CD4-positive, alpha-beta memory T cell (primary cell): Measurements from ENCODE around the gene LRRC71. TPM values are rescaled to one million over a fixed set of nuclear protein-coding genes. Genes with fewer than 3 reads are reported as not detected.

Source experiments
- CTCF ChIA-PET: fragments of 350-600 bp; sonication (Branson Sonifier 250); formaldehyde crosslinking; loops from one replicate; lab custom pipeline; 2021; ENCODE audit warnings: inconsistent platforms; ENCODE audit not compliant: partially characterized antibody; lab: Charles Lee
- POLR2A ChIA-PET: fragments of 350-600 bp; sonication (Branson Sonifier 250); formaldehyde crosslinking; loops from one replicate; lab custom pipeline; 2021; ENCODE audit not compliant: partially characterized antibody; lab: Charles Lee
- DNase-seq, 5 donors: peaks; one replicate each; pipeline versions ENCODE4 v3.0.0 to v3.0.0-alpha.2; 2020 to 2022; ENCODE audit warnings: mixed read lengths in 1 of 5
- H3K27ac ChIP-seq: one replicate; pipeline ENCODE4 v1.7.0; 2013; ENCODE audit warnings: low read depth, low read length
- H3K27me3 ChIP-seq: 2 replicates; pipeline ENCODE4 v1.7.0; 2013; ENCODE audit warnings: mild to moderate bottlenecking, low read length, moderate library complexity; ENCODE audit not compliant: insufficient read depth
- H3K36me3 ChIP-seq: 2 replicates; pipeline ENCODE4 v1.7.0; 2013; ENCODE audit warnings: mild to moderate bottlenecking, low read length, moderate library complexity; ENCODE audit not compliant: insufficient read depth
- H3K4me1 ChIP-seq: 2 replicates; pipeline ENCODE4 v1.7.0; 2013; ENCODE audit warnings: mild to moderate bottlenecking, low read length, moderate library complexity; ENCODE audit not compliant: insufficient read depth
- H3K4me3 ChIP-seq, 2 donors: one replicate each; pipeline ENCODE4 v1.7.0; 2013; ENCODE audit warnings: low read length in 2 of 2, mild to moderate bottlenecking in 1 of 2
- H3K9me3 ChIP-seq, 2 donors: one replicate each; pipeline ENCODE4 v1.7.0; 2013; ENCODE audit warnings: low read length in 2 of 2, control low read depth in 1 of 2; ENCODE audit not compliant: control insufficient read depth in 1 of 2
- H3K27ac Mint-ChIP-seq, 7 donors: one replicate each; pipeline ENCODE4 v1.8.0; 2020 to 2021; ENCODE audit warnings: mixed read lengths in 7 of 7, mild to moderate bottlenecking in 6 of 7, inconsistent platforms in 3 of 7, moderate library complexity in 3 of 7
- H3K27me3 Mint-ChIP-seq, 2 donors: one replicate each; pipeline ENCODE4 v1.8.0; 2020 to 2021; ENCODE audit warnings: mixed read lengths in 2 of 2
- H3K36me3 Mint-ChIP-seq, 2 donors: one replicate each; pipeline ENCODE4 v1.8.0; 2020 to 2021; ENCODE audit warnings: mixed read lengths in 2 of 2, inconsistent platforms in 1 of 2, mild to moderate bottlenecking in 1 of 2
- H3K4me1 Mint-ChIP-seq, 4 donors: one replicate each; pipeline ENCODE4 v1.8.0; 2020 to 2021; ENCODE audit warnings: mixed read lengths in 4 of 4, mild to moderate bottlenecking in 1 of 4
- H3K4me3 Mint-ChIP-seq, 8 donors: one replicate each; pipeline ENCODE4 v1.8.0; 2020 to 2021; ENCODE audit warnings: mixed read lengths in 8 of 8, mild to moderate bottlenecking in 7 of 8, moderate library complexity in 6 of 8, inconsistent platforms in 3 of 8
- H3K9me3 Mint-ChIP-seq, 8 donors: one replicate each; pipeline ENCODE4 v1.8.0; 2020 to 2021; ENCODE audit warnings: mixed read lengths in 8 of 8, mild to moderate bottlenecking in 5 of 8, inconsistent platforms in 3 of 8, moderate library complexity in 1 of 8
- intact Hi-C: fragments of 100-400 bp; cut with micrococcal nuclease; formaldehyde crosslinking; loops from one replicate; pipeline ENCODE4 v1.15.1; 2023
- polyA plus RNA-seq, 2 donors: library from polyadenylated mRNA; unstranded; fragments of 300-500 nt; fragmentation: Illumina TruSeq; gene quantifications; one replicate each; pipeline ENCODE4 v1.2.3, GENCODE V29; 2021
- total RNA-seq, 2 experiments: library from RNA; stranded (reverse); gene quantifications; one replicate each; pipeline ENCODE4 v1.2.3, GENCODE V29; 2021

The LRRC71 gene
- total and polyA plus RNA-seq, 4 experiments from 2014 or later, result not detected

GRCh38 chr1:156895455-156895812 lies 25.0 kb upstream of the LRRC71 start:
- Mint-ChIP-seq H3K36me3 (no peaks in the 10 kb centered on the region), H3K27me3 (peaks cover 22 to 31% of the 10 kb centered on the region in 2 donors), H3K4me1 (peaks cover 5 to 25% (median 10%) of the 10 kb centered on the region in 4 donors), H3K9me3 (peaks cover 0 to 2% (median 0%) of the 10 kb centered on the region in 8 donors), H3K4me3 (no peak overlapping the region), H3K27ac (peak overlapping the region in 1 of 7 donors; percentile 28)
- DNase-seq, result no peak
- intact Hi-C loops, result loop anchor here (10.0 kb wide), 1 partner anchor 179 kb away; no protein-coding TSS in a partner anchor
- Histone ChIP-seq H3K27me3 (peaks cover 11% of the 10 kb centered on the region), H3K36me3 (no peaks in the 10 kb centered on the region), H3K27ac (no peak overlapping the region), H3K4me3 (no peak overlapping the region), H3K9me3 (no peaks in the 10 kb centered on the region), H3K4me1 (peaks cover 22% of the 10 kb centered on the region)
- ChIA-PET POLR2A (no interaction called here), CTCF (interaction anchor here (1.5 kb wide), 1 partner anchor 179 kb away, joined by 3 read pairs; no protein-coding TSS in a partner anchor)

DNA sequence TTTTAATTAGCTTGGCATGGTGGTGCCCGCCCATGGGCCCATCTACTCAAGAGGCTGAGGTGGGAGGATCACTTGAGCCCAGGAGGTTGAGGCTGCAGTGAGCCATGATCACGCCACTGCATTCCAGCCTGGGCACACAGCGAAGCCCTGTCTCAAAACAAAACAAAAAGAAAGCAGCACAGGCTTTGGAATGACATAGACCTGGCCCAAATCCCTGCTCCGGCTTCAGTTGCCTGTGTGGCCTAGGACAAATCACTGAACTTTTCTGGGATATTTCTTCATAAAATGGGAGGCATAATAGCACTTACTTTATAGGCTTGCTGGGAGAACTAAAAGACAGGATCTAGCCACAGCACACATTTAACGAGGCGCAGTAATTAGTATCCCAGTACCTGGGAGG lies 24.5 kb upstream of the LRRC71 start:
- intact Hi-C loops, result loop anchor here (10.0 kb wide), 1 partner anchor 179 kb away; no protein-coding TSS in a partner anchor
- ChIA-PET POLR2A (no interaction called here), CTCF (interaction anchor here (1.0 kb wide), 1 partner anchor 32 kb away, joined by 3 read pairs; no protein-coding TSS in a partner anchor)
- H3K9me3 Mint-ChIP-seq, result peaks cover 0 to 2% (median 0%) of the 10 kb centered on the region in 8 donors
- Histone ChIP-seq H3K9me3 (no peaks in the 10 kb centered on the region), H3K36me3 (no peaks in the 10 kb centered on the region), H3K27me3 (peaks cover 11% of the 10 kb centered on the region), H3K27ac (no peak overlapping the region), H3K4me1 (peaks cover 22% of the 10 kb centered on the region), H3K4me3 (no peak overlapping the region)
- H3K27me3 Mint-ChIP-seq, result peaks cover 22 to 31% of the 10 kb centered on the region in 2 donors
- no peak overlapping the region for H3K4me3 Mint-ChIP-seq
- peaks cover 5 to 24% (median 10%) of the 10 kb centered on the region in 4 donors for H3K4me1 Mint-ChIP-seq
- no peaks in the 10 kb centered on the region for H3K36me3 Mint-ChIP-seq
- DNase-seq, result no peak
- peak overlapping the region in 1 of 7 donors; percentile 28 for H3K27ac Mint-ChIP-seq

GRCh38 chr1:156896490-156897033 lies 23.9 kb upstream of the LRRC71 start:
- Histone ChIP-seq H3K4me1 (peaks cover 22% of the 10 kb centered on the region), H3K4me3 (no peak overlapping the region), H3K9me3 (no peaks in the 10 kb centered on the region), H3K27ac (no peak overlapping the region), H3K36me3 (no peaks in the 10 kb centered on the region), H3K27me3 (peaks cover 11% of the 10 kb centered on the region)
- no peak for DNase-seq
- intact Hi-C loops, result loop anchor here (10.0 kb wide), 1 partner anchor 178 kb away; no protein-coding TSS in a partner anchor
- Mint-ChIP-seq H3K4me3 (no peak overlapping the region), H3K27me3 (peaks cover 23 to 34% of the 10 kb centered on the region in 2 donors), H3K4me1 (peaks cover 3 to 23% (median 10%) of the 10 kb centered on the region in 4 donors), H3K9me3 (peaks cover 0 to 2% (median 0%) of the 10 kb centered on the region in 8 donors), H3K27ac (no peak overlapping the region), H3K36me3 (no peaks in the 10 kb centered on the region)
- ChIA-PET CTCF (interaction anchor here (1.0 kb wide), 1 partner anchor 31 kb away, joined by 3 read pairs; no protein-coding TSS in a partner anchor), POLR2A (no interaction called here)

GRCh38 chr1:156897078-156897825 lies 23.2 kb upstream of the LRRC71 start:
- Histone ChIP-seq H3K4me3 (no peak overlapping the region), H3K27me3 (peaks cover 11% of the 10 kb centered on the region), H3K27ac (no peak overlapping the region), H3K36me3 (no peaks in the 10 kb centered on the region), H3K9me3 (no peaks in the 10 kb centered on the region), H3K4me1 (peaks cover 17% of the 10 kb centered on the region)
- CTCF ChIA-PET, result interaction anchor here (0.5 to 1.0 kb wide), 2 partner anchors 31 to 59 kb away, joined by 3 read pairs; no protein-coding TSS in a partner anchor
- Mint-ChIP-seq H3K4me1 (peaks cover 2 to 16% (median 6%) of the 10 kb centered on the region in 4 donors), H3K4me3 (no peak overlapping the region), H3K27ac (peak overlapping the region in 2 of 7 donors; percentile 46 to 72), H3K36me3 (no peaks in the 10 kb centered on the region), H3K9me3 (peaks cover 0 to 2% (median 0%) of the 10 kb centered on the region in 8 donors), H3K27me3 (peaks cover 23 to 33% of the 10 kb centered on the region in 2 donors)
- POLR2A ChIA-PET, result no interaction called here
- intact Hi-C loops, result loop anchor here (10.0 kb wide), 1 partner anchor 178 kb away; no protein-coding TSS in a partner anchor
- no peak for DNase-seq

GRCh38 chr1:156898161-156898566 lies 22.3 kb upstream of the LRRC71 start:
- intact Hi-C loops, result loop anchor here (10.0 kb wide), 1 partner anchor 177 kb away; no protein-coding TSS in a partner anchor
- Histone ChIP-seq H3K4me3 (no peak overlapping the region), H3K27me3 (peaks cover 11% of the 10 kb centered on the region), H3K4me1 (peaks cover 8% of the 10 kb centered on the region), H3K9me3 (no peaks in the 10 kb centered on the region), H3K27ac (no peak overlapping the region), H3K36me3 (no peaks in the 10 kb centered on the region)
- Mint-ChIP-seq H3K9me3 (peaks cover 0 to 2% (median 0%) of the 10 kb centered on the region in 8 donors), H3K4me3 (no peak overlapping the region), H3K27me3 (peaks cover 23 to 31% of the 10 kb centered on the region in 2 donors), H3K27ac (peak overlapping the region in 2 of 7 donors; percentile 12 to 58), H3K4me1 (peaks cover under 1 to 12% (median 3%) of the 10 kb centered on the region in 4 donors), H3K36me3 (no peaks in the 10 kb centered on the region)
- DNase-seq, result no peak
- ChIA-PET CTCF (interaction anchor here (1.2 to 1.5 kb wide), 2 partner anchors 9 to 60 kb away, joined by 4 to 7 read pairs; no protein-coding TSS in a partner anchor), POLR2A (no interaction called here)

DNA sequence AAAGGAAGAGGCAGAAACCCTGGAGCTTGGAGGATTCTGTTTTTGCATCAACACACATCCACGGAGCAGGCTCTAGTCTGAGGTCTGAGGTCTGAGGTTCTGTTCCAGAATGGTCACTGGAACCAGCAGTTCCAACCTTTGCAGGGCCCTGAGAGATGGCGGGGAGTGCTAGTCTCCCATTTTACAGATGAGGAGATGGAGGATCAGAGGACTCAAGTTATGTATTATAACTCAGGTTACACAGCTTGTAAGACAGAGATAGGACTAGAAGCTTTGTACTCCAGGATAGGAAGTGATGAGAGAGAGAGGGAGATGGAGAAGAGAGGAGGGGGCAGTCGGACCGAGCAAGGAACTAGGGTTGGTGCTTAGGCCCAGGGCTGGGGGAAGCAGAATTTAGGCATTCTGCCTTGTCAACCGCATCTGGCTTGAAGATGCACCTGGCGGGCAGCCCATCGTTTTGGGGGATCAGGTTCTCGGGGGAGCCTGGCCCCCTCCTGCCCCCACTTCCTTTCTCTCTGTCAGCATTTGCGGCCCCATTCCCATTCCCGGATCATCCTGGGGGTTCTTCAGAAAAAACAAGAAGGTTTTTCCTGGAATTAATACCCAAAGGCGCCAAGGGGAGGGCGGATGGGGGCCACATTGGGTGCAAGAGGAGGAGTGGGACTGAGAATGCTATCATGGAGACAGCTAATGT lies 21.3 kb upstream of the LRRC71 start:
- H3K9me3 Mint-ChIP-seq, result peaks cover 0 to 2% (median 0%) of the 10 kb centered on the region in 8 donors
- DNase-seq, result no peak
- no peaks in the 10 kb centered on the region for H3K36me3 Mint-ChIP-seq
- Histone ChIP-seq H3K27ac (no peak overlapping the region), H3K9me3 (no peaks in the 10 kb centered on the region), H3K4me3 (no peak overlapping the region), H3K27me3 (peaks cover 10% of the 10 kb centered on the region), H3K4me1 (no peaks in the 10 kb centered on the region), H3K36me3 (no peaks in the 10 kb centered on the region)
- ChIA-PET POLR2A (no interaction called here), CTCF (interaction anchor here (1.2 to 1.5 kb wide), 2 partner anchors 9 to 61 kb away, joined by 4 to 7 read pairs; no protein-coding TSS in a partner anchor)
- H3K27ac Mint-ChIP-seq, result no peak overlapping the region
- intact Hi-C loops, result loop anchor here (10.0 kb wide), 1 partner anchor 176 kb away; no protein-coding TSS in a partner anchor
- H3K27me3 Mint-ChIP-seq, result peaks cover 22 to 32% of the 10 kb centered on the region in 2 donors
- peaks cover 0 to 9% (median 2%) of the 10 kb centered on the region in 4 donors for H3K4me1 Mint-ChIP-seq
- no peak overlapping the region for H3K4me3 Mint-ChIP-seq
